ENCODE results near the gene TIFAB.

The TIFAB gene

GRCh38 chr5:135458356-135458755 is 6.2 kb upstream of the TIFAB start:
- DNase-seq (ENCODE audit: low spot score), result no peak

- DNase-seq (ENCODE audit: low spot score), result peak; percentile 47
Observed at GRCh38 chr5:135457424-135458071, 5.4 kb upstream of the TIFAB start.

GRCh38 chr5:135456238-135457099 is 4.3 kb upstream of the TIFAB start:
- DNase-seq (ENCODE audit: low spot score), result peak; percentile 13

GRCh38 chr5:135455876-135456237 is 3.7 kb upstream of the TIFAB start:
- DNase-seq (ENCODE audit: low spot score), result no peak

- no peak for DNase-seq (ENCODE audit: low spot score)
Observed at GRCh38 chr5:135454946-135455345, 2.8 kb upstream of the TIFAB start.

- no peak for DNase-seq (ENCODE audit: low spot score)
Observed at GRCh38 chr5:135453613-135454012, 1.5 kb upstream of the TIFAB start.

GRCh38 chr5:135451581-135452320 is 400 bp downstream of the TIFAB start:
- DNase-seq (ENCODE audit: low spot score), result no peak

GRCh38 chr5:135450952-135451351 is 1.2 kb downstream of the TIFAB start:
- DNase-seq (ENCODE audit: low spot score), result no peak

- DNase-seq (ENCODE audit: low spot score), result no peak
Observed at GRCh38 chr5:135450336-135450735, 1.8 kb downstream of the TIFAB start.

GRCh38 chr5:135449644-135450043 is 2.5 kb downstream of the TIFAB start:
- DNase-seq (ENCODE audit: low spot score), result no peak

- no peak for DNase-seq (ENCODE audit: low spot score)
Observed at GRCh38 chr5:135448791-135449507, 3.2 kb downstream of the TIFAB start.

GRCh38 chr5:135448071-135448739 is 3.9 kb downstream of the TIFAB start:
- DNase-seq (ENCODE audit: low spot score), result no peak

- DNase-seq (ENCODE audit: low spot score), result no peak
Observed at GRCh38 chr5:135447298-135447929, 4.7 kb downstream of the TIFAB start, which contains the start of gene DCANP1. TSS of gene DCANP1 (minus strand) at chr5:135447348. CDS start at chr5:135447108, 240 bp downstream.

- DNase-seq (ENCODE audit: low spot score), result no peak
Observed at GRCh38 chr5:135446615-135447014, 5.5 kb downstream of the TIFAB start.

GRCh38 chr5:135446206-135446605 is 5.9 kb downstream of the TIFAB start:
- DNase-seq (ENCODE audit: low spot score), result no peak

GRCh38 chr5:135445306-135445985 is 6.7 kb downstream of the TIFAB start:
- DNase-seq (ENCODE audit: low spot score), result no peak

- DNase-seq (ENCODE audit: low spot score), result no peak
Observed at GRCh38 chr5:135444881-135445280, 7.3 kb downstream of the TIFAB start.

GRCh38 chr5:135444360-135444759 is 7.8 kb downstream of the TIFAB start:
- no peak for DNase-seq (ENCODE audit: low spot score)

GRCh38 chr5:135443161-135443960 is 8.8 kb downstream of the TIFAB start:
- DNase-seq (ENCODE audit: low spot score), result no peak

All from CD4-positive, alpha-beta T cell treated with Interleukin-2 at 100 ng/mL for 4 hours (primary cell).